Fibroblast of lung (primary cell): ENCODE results near the gene TOX2.

Source experiments
- CTCF ChIP-seq, 2 donors: IDR thresholded peaks in 1 of 2; conservative IDR thresholded peaks in 1 of 2; 1 replicate in 1 of 2; 2 replicates in 1 of 2; pipeline ENCODE4 v1.5.1; 2011 to 2012; ENCODE audit warnings: low read length in 2 of 2, control low read depth in 1 of 2, inconsistent platforms in 1 of 2, low read depth in 1 of 2, mild to moderate bottlenecking in 1 of 2
- EZH2 ChIP-seq: IDR thresholded peaks from 2 replicates; pipeline ENCODE4 v1.5.1; 2012; ENCODE audit warnings: low read length, control low read depth, mild to moderate bottlenecking; ENCODE audit errors: missing control alignments

DNA sequence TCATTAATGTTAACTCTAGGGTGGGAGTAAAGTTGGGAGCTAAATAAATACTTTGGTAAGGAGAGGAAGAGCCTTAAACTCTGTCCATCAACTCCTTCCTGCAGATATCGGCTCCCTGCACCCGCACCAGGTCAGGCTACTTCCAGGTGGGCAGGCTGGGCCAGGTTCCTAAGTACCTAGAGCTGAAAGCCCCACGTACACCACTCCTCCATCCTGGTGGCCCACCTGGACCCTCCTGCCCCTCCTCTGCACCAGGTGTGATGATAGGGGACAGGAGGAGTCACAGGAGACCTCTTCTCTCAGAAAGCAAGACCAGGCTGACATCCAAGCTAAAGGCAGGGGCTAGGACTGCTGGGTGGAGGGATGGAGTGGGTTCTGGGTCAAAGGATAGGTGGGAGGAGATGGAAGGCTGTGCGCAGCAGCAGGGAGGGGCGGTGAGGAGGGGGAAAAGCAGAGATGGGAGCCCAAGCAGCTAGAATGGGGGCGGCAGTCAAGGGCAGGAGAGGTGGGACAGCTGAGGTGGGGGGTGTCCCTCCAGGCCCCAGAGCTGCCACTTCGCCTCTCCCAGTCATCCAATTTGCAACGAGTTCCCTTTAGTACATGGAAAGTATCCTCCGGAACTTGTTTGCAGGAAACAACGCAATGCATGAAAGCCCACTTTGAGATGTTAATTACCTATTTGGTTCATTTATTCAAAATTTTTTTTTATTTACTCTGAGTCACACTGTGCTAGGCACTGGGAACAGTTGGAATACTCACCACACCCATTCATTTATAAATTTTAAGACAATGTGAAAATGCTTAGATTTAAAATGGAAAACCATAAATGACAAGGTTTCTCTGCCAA, 15.2 kb upstream of the TOX2 start:
- TF ChIP-seq CTCF (conservative IDR thresholded peaks at IDR 0.05 in 1 of 2, IDR thresholded peaks at IDR 0.05 in 1 of 2; ENCODE audit: low read depth in 1 of 2, low read length in 2 of 2) (no peak), EZH2 (no peak)
